HepG2 (cell line): ENCODE data around the gene LILRB3. TPM values are rescaled to one million over a fixed set of nuclear protein-coding genes. Genes with fewer than 3 reads are reported as not detected.

Experiments used
- ADNP ChIP-seq: sonication (generic); formaldehyde crosslinking; IDR thresholded peaks from 2 replicates; pipeline ENCODE4 v1.4.0; 2020; ENCODE audit warnings: missing genetic modification reagents
- DNMT1 ChIP-seq: sonication (generic); formaldehyde crosslinking; IDR thresholded peaks from 2 replicates; pipeline ENCODE4 v1.5.1; 2020; ENCODE audit warnings: mild to moderate bottlenecking, missing genetic modification reagents
- DNMT3B ChIP-seq: conservative IDR thresholded peaks from 2 replicates; pipeline ENCODE4 v1.6.1; 2016; ENCODE audit warnings: missing biosample characterization, control low read depth
- DPF2 ChIP-seq: sonication (generic); formaldehyde crosslinking; IDR thresholded peaks from 2 replicates; pipeline ENCODE4 v1.4.0; 2020; ENCODE audit warnings: mild to moderate bottlenecking, low read depth, missing genetic modification reagents, borderline replicate concordance
- DR1 ChIP-seq: sonication (generic); formaldehyde crosslinking; IDR thresholded peaks from 2 replicates; pipeline ENCODE4 v1.8.0; 2021; ENCODE audit warnings: mild to moderate bottlenecking, missing genetic modification reagents, inconsistent platforms
- ELK4 ChIP-seq: sonication (generic); formaldehyde crosslinking; IDR thresholded peaks from 2 replicates; pipeline ENCODE4 v1.9.0; 2021; ENCODE audit warnings: missing genetic modification reagents, borderline replicate concordance
- FOXA1 ChIP-seq, 2 experiments: fragments of 450-650 bp in 1 of 2; sonication (generic) in 1 of 2; formaldehyde crosslinking in 1 of 2; IDR thresholded peaks; 2 replicates each; pipeline versions ENCODE4 v1.4.0 to v1.6.1; 2016 to 2020; ENCODE audit warnings: missing genetic modification reagents in 1 of 2
- IKZF1 ChIP-seq: fragments of 450-650 bp; IDR thresholded peaks from 2 replicates; pipeline ENCODE4 v1.7.1; 2016
- KAT7 ChIP-seq: IDR thresholded peaks from 2 replicates; pipeline ENCODE4 v1.6.1; 2018; ENCODE audit warnings: borderline replicate concordance, missing compliant biosample characterization
- MXD4 ChIP-seq: IDR thresholded peaks from 2 replicates; pipeline ENCODE4 v1.6.1; 2016; ENCODE audit warnings: mild to moderate bottlenecking, missing biosample characterization, missing genetic modification reagents
- NCOA5 ChIP-seq: sonication (generic); formaldehyde crosslinking; IDR thresholded peaks from 2 replicates; pipeline ENCODE4 v1.4.0; 2020; ENCODE audit warnings: missing genetic modification reagents
- NFKBIZ ChIP-seq: IDR thresholded peaks from 2 replicates; pipeline ENCODE4 v1.6.1; 2018; ENCODE audit warnings: missing genetic modification reagents, missing compliant biosample characterization
- NONO ChIP-seq, 2 experiments: fragments of 450-650 bp in 1 of 2; sonication (generic) in 1 of 2; formaldehyde crosslinking in 1 of 2; IDR thresholded peaks in 1 of 2; conservative IDR thresholded peaks in 1 of 2; 2 replicates each; pipeline versions ENCODE4 v1.6.1 to v1.8.0; 2017 to 2022; ENCODE audit warnings: mild to moderate bottlenecking in 1 of 2, missing genetic modification reagents in 1 of 2, moderate library complexity in 1 of 2
- PPARG ChIP-seq: conservative IDR thresholded peaks from 2 replicates; pipeline ENCODE4 v1.6.1; 2016; ENCODE audit warnings: missing biosample characterization, missing genetic modification reagents
- PRMT3 ChIP-seq: sonication (generic); formaldehyde crosslinking; IDR thresholded peaks from 2 replicates; pipeline ENCODE4 v1.8.1; 2022; ENCODE audit warnings: low read depth, mild to moderate bottlenecking, moderate library complexity, missing genetic modification reagents, borderline replicate concordance
- RNF2 ChIP-seq: fragments of 450-650 bp; conservative IDR thresholded peaks from 2 replicates; pipeline ENCODE4 v1.6.1; 2016; ENCODE audit warnings: low read depth
- TARDBP ChIP-seq: sonication (generic); formaldehyde crosslinking; IDR thresholded peaks from 2 replicates; pipeline ENCODE4 v1.8.0; 2022; ENCODE audit warnings: mild to moderate bottlenecking, missing genetic modification reagents
- TEF ChIP-seq: sonication (generic); formaldehyde crosslinking; IDR thresholded peaks from 2 replicates; pipeline ENCODE4 v1.5.0; 2020; ENCODE audit warnings: missing genetic modification reagents
- ZNF292 ChIP-seq: sonication (generic); formaldehyde crosslinking; IDR thresholded peaks from 2 replicates; pipeline ENCODE4 v1.8.1; 2022; ENCODE audit warnings: mild to moderate bottlenecking, low read depth, missing genetic modification reagents, borderline replicate concordance
- ZNF30 ChIP-seq: sonication (generic); formaldehyde crosslinking; IDR thresholded peaks from 2 replicates; pipeline ENCODE4 v1.5.0; 2020; ENCODE audit warnings: mild to moderate bottlenecking, missing genetic modification reagents
- ZNF335 ChIP-seq: sonication (generic); formaldehyde crosslinking; IDR thresholded peaks from 2 replicates; pipeline ENCODE4 v1.4.0; 2020; ENCODE audit warnings: missing genetic modification reagents
- ZNF614 ChIP-seq: IDR thresholded peaks from 2 replicates; pipeline ENCODE4 v1.6.1; 2018; ENCODE audit warnings: missing biosample characterization, missing genetic modification reagents, inconsistent platforms, borderline replicate concordance
- ZNF672 ChIP-seq: sonication (generic); formaldehyde crosslinking; IDR thresholded peaks from 2 replicates; pipeline ENCODE4 v1.8.1; 2022; ENCODE audit warnings: missing genetic modification reagents
- ZNF691 ChIP-seq: sonication (generic); formaldehyde crosslinking; IDR thresholded peaks from 2 replicates; pipeline ENCODE4 v1.4.0; 2020; ENCODE audit warnings: missing genetic modification reagents, low read depth, mild to moderate bottlenecking, borderline replicate concordance
- ZNF709 ChIP-seq: sonication (generic); formaldehyde crosslinking; IDR thresholded peaks from 2 replicates; pipeline ENCODE4 v1.5.0; 2020; ENCODE audit warnings: mild to moderate bottlenecking, missing genetic modification reagents
- ZNF850 ChIP-seq: sonication (generic); formaldehyde crosslinking; conservative IDR thresholded peaks from 2 replicates; pipeline ENCODE4 v1.9.0; 2021; ENCODE audit warnings: mild to moderate bottlenecking, missing genetic modification reagents
- polyA plus RNA-seq, 8 experiments: library from polyadenylated mRNA; depleted of rRNA in 3 of 8; stranded (reverse) in 7 of 8; unstranded in 1 of 8; fragments of >200 nt; fragmentation: Illumina TruSeq in 4 of 8; extraction: Trizol in 4 of 8; gene quantifications; 2 replicates each; pipeline versions ENCODE4 v1.2.1 to v1.2.3, GENCODE V29; 2011 to 2016; ENCODE audit warnings: low read depth in 4 of 8, missing spikeins in 1 of 8, mixed read lengths in 1 of 8; ENCODE audit not compliant: insufficient read depth in 1 of 8
- total RNA-seq, 5 experiments: library from RNA; depleted of rRNA; stranded (reverse); fragments of >200 nt; fragmentation: Illumina TruSeq; extraction: Trizol; gene quantifications; 2 replicates each; pipeline ENCODE4 v1.2.3, GENCODE V29; 2016; ENCODE audit warnings: low read depth in 1 of 5
- TF ChIP-seq, protein P1 (sequence below): sonication (generic); formaldehyde crosslinking; IDR thresholded peaks from 2 replicates; pipeline ENCODE4 v1.5.1; 2020; ENCODE audit warnings: mild to moderate bottlenecking, moderate library complexity, missing genetic modification reagents

The LILRB3 gene
- total and polyA plus RNA-seq, 2 of the 13 experiments (the other 11 are each of a cell fraction or from before 2014, with no cell fraction given), result 0.22 TPM; not detected in 1

GRCh38 chr19:54207983-54208783, 14.6 kb downstream of the LILRB3 start (continued):
- TF ChIP-seq NCOA5 (no peak), IKZF1 (no peak), DPF2 (CRISPR knock-in tag) (no peak), MXD4 (CRISPR knock-in tag) (peak; percentile 45; the same call in 1 of the 2 replicates), ZNF30 (CRISPR knock-in tag) (no peak), ZNF709 (CRISPR knock-in tag) (no peak), ZNF691 (CRISPR knock-in tag) (no peak), ZNF614 (CRISPR knock-in tag) (no peak), ZNF672 (CRISPR knock-in tag) (no peak), TEF (CRISPR knock-in tag) (no peak), DR1 (no peak; the same call in 1 of the 2 replicates), ADNP (CRISPR knock-in tag) (no peak), ELK4 (CRISPR knock-in tag) (no peak), FOXA1 (IDR thresholded peaks at IDR 0.05) (no peak), FOXA1 (CRISPR knock-in tag; IDR thresholded peaks at IDR 0.05) (no peak), TARDBP (CRISPR knock-in tag) (no peak), NFKBIZ (CRISPR knock-in tag) (peak; percentile 53; the same call in 1 of the 2 replicates), ZNF850 (CRISPR knock-in tag) (no peak), NONO (IDR thresholded peaks at IDR 0.05) (no peak), NONO (CRISPR knock-in tag; conservative IDR thresholded peaks at IDR 0.05) (no peak), DNMT1 (no peak), RNF2 (no peak), ZNF292 (CRISPR knock-in tag) (no peak), ZNF335 (CRISPR knock-in tag) (0 out of 2 replicates have a peak, but pooled peaks have one; percentile 46), PRMT3 (CRISPR knock-in tag) (no peak), KAT7 (CRISPR knock-in tag) (no peak), PPARG (CRISPR knock-in tag) (0 out of 2 replicates have a peak, but pooled peaks have one; percentile 15), DNMT3B (no peak)
- TF ChIP-seq, protein P1, sequence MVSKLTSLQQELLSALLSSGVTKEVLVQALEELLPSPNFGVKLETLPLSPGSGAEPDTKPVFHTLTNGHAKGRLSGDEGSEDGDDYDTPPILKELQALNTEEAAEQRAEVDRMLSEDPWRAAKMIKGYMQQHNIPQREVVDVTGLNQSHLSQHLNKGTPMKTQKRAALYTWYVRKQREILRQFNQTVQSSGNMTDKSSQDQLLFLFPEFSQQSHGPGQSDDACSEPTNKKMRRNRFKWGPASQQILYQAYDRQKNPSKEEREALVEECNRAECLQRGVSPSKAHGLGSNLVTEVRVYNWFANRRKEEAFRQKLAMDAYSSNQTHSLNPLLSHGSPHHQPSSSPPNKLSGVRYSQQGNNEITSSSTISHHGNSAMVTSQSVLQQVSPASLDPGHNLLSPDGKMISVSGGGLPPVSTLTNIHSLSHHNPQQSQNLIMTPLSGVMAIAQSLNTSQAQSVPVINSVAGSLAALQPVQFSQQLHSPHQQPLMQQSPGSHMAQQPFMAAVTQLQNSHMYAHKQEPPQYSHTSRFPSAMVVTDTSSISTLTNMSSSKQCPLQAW (CRISPR knock-in tag), result 0 out of 2 replicates have a peak, but pooled peaks have one; percentile 17
